H9 (cell line): ENCODE measurements around the gene SLC25A25. TPM values are rescaled to one million over a fixed set of nuclear protein-coding genes. Genes with fewer than 3 reads are reported as not detected.

Experiments used
- DNase-seq: peaks from one replicate; pipeline ENCODE4 v3.0.0-alpha.2; 2017
- H2AFZ ChIP-seq: one replicate; pipeline ENCODE4 v1.6.1; 2013; ENCODE audit warnings: mild to moderate bottlenecking, low read length, control low read depth, moderate library complexity
- H2AK5ac ChIP-seq: 2 replicates; pipeline ENCODE4 v1.6.1; 2013; ENCODE audit warnings: low read length, control low read depth, mixed read lengths; ENCODE audit not compliant: insufficient read length
- H2BK120ac ChIP-seq: one replicate; pipeline ENCODE4 v1.6.1; 2013; ENCODE audit warnings: low read depth, mild to moderate bottlenecking, low read length, control low read depth, inconsistent platforms; ENCODE audit not compliant: poor library complexity, severe bottlenecking
- H2BK12ac ChIP-seq: 2 replicates; pipeline ENCODE4 v1.6.1; 2013; ENCODE audit warnings: low read length, control low read depth, mixed read lengths, low read depth; ENCODE audit not compliant: insufficient read length
- H2BK15ac ChIP-seq: 2 replicates; pipeline ENCODE4 v1.6.1; 2013; ENCODE audit warnings: low read depth, low read length, control low read depth
- H2BK20ac ChIP-seq: one replicate; pipeline ENCODE4 v1.6.1; 2013; ENCODE audit warnings: low read depth, mild to moderate bottlenecking, low read length, control low read depth, inconsistent platforms; ENCODE audit not compliant: poor library complexity, severe bottlenecking
- H2BK5ac ChIP-seq: 2 replicates; pipeline ENCODE4 v1.6.1; 2013; ENCODE audit warnings: low read length, control low read depth, mixed read lengths; ENCODE audit not compliant: insufficient read length
- H3K14ac ChIP-seq: 2 replicates; pipeline ENCODE4 v1.6.1; 2013; ENCODE audit warnings: low read length, control low read depth; ENCODE audit not compliant: insufficient read depth
- H3K18ac ChIP-seq: 2 replicates; pipeline ENCODE4 v1.6.1; 2013; ENCODE audit warnings: low read depth, mild to moderate bottlenecking, mixed read lengths, low read length, control low read depth; ENCODE audit not compliant: insufficient read length
- H3K23ac ChIP-seq: 2 replicates; pipeline ENCODE4 v1.6.1; 2013; ENCODE audit warnings: low read length, control low read depth, mixed read lengths, low read depth; ENCODE audit not compliant: insufficient read length
- H3K23me2 ChIP-seq: 2 replicates; pipeline ENCODE4 v1.6.1; 2013; ENCODE audit warnings: low read depth, mild to moderate bottlenecking, mixed read lengths, low read length, control low read depth; ENCODE audit not compliant: insufficient read length, poor library complexity, severe bottlenecking
- H3K27ac ChIP-seq: 2 replicates; pipeline ENCODE4 v1.5.1; 2013; ENCODE audit warnings: low read length, control low read depth, mixed read lengths, low read depth; ENCODE audit not compliant: insufficient read length
- H3K27me3 ChIP-seq: 2 replicates; pipeline ENCODE4 v1.6.1; 2013; ENCODE audit warnings: low read length, control low read depth, inconsistent platforms; ENCODE audit not compliant: insufficient read depth
- H3K4ac ChIP-seq: 2 replicates; pipeline ENCODE4 v1.6.1; 2013; ENCODE audit warnings: low read depth, mild to moderate bottlenecking, control low read depth, inconsistent platforms, low read length, moderate library complexity
- H3K4me1 ChIP-seq: 2 replicates; pipeline ENCODE4 v1.6.1; 2013; ENCODE audit warnings: low read length, control low read depth, inconsistent platforms; ENCODE audit not compliant: insufficient read depth
- H3K4me2 ChIP-seq: 2 replicates; pipeline ENCODE4 v1.6.1; 2013; ENCODE audit warnings: low read length, control low read depth, mixed read lengths; ENCODE audit not compliant: insufficient read length, insufficient read depth
- H3K56ac ChIP-seq: 2 replicates; pipeline ENCODE4 v1.6.1; 2013; ENCODE audit warnings: low read depth, mild to moderate bottlenecking, mixed read lengths, low read length, control low read depth; ENCODE audit not compliant: insufficient read length
- H3K79me1 ChIP-seq: 2 replicates; pipeline ENCODE4 v1.6.1; 2013; ENCODE audit warnings: low read depth, mild to moderate bottlenecking, moderate library complexity, low read length, control low read depth, inconsistent platforms; ENCODE audit not compliant: insufficient read depth, poor library complexity, severe bottlenecking
- H3K79me2 ChIP-seq: 2 replicates; pipeline ENCODE4 v1.6.1; 2013; ENCODE audit warnings: low read length, control low read depth, inconsistent platforms; ENCODE audit not compliant: insufficient read depth
- H3K9ac ChIP-seq: 2 replicates; pipeline ENCODE4 v1.6.1; 2013; ENCODE audit warnings: low read length, control low read depth, mixed read lengths; ENCODE audit not compliant: insufficient read length; ENCODE audit errors: extremely low read depth
- H3K9me3 ChIP-seq: one replicate; pipeline ENCODE4 v1.6.1; 2013; ENCODE audit warnings: low read depth, low read length, inconsistent platforms; ENCODE audit not compliant: control insufficient read depth
- H3T11ph ChIP-seq: one replicate; pipeline ENCODE4 v1.6.1; 2013; ENCODE audit warnings: mild to moderate bottlenecking, low read length, control low read depth, inconsistent platforms
- H4K20me1 ChIP-seq: one replicate; pipeline ENCODE4 v1.6.1; 2013; ENCODE audit not compliant: control insufficient read depth, insufficient read length, insufficient read depth
- H4K5ac ChIP-seq: 2 replicates; pipeline ENCODE4 v1.6.1; 2013; ENCODE audit warnings: low read depth, mild to moderate bottlenecking, mixed read lengths, low read length, control low read depth; ENCODE audit not compliant: insufficient read length
- H4K8ac ChIP-seq: replicated peaks from 2 replicates; pipeline ENCODE4 v1.6.1; 2013; ENCODE audit warnings: low read length, control low read depth, mixed read lengths, low read depth; ENCODE audit not compliant: insufficient read length
- H4K91ac ChIP-seq: 2 replicates; pipeline ENCODE4 v1.6.1; 2013; ENCODE audit warnings: low read depth, mild to moderate bottlenecking, moderate library complexity, mixed read lengths, low read length, control low read depth; ENCODE audit not compliant: insufficient read length
- H3K27ac Mint-ChIP-seq, 3 experiments: 2 replicates in 2 of 3; 3 replicates in 1 of 3; pipeline ENCODE4 v1.8.0; 2020 to 2021; ENCODE audit warnings: mixed read lengths in 3 of 3, mild to moderate bottlenecking in 1 of 3, moderate library complexity in 1 of 3
- H3K27me3 Mint-ChIP-seq: 2 replicates; pipeline ENCODE4 v1.8.0; 2021; ENCODE audit warnings: low read depth, mild to moderate bottlenecking, moderate library complexity, mixed read lengths
- H3K36me3 Mint-ChIP-seq, 3 experiments: 2 replicates in 2 of 3; 3 replicates in 1 of 3; pipeline ENCODE4 v1.8.0; 2020 to 2021; ENCODE audit warnings: low read depth in 3 of 3, mixed read lengths in 3 of 3; ENCODE audit not compliant: insufficient read depth in 1 of 3
- H3K4me1 Mint-ChIP-seq, 2 experiments: 2 replicates each; pipeline ENCODE4 v1.8.0; 2020; ENCODE audit warnings: mixed read lengths in 2 of 2
- H3K4me3 Mint-ChIP-seq, 2 experiments: 2 replicates in 1 of 2; 3 replicates in 1 of 2; pipeline ENCODE4 v1.8.0; 2020 to 2021; ENCODE audit warnings: mild to moderate bottlenecking in 2 of 2, mixed read lengths in 2 of 2, moderate library complexity in 1 of 2
- H3K9me3 Mint-ChIP-seq, 2 experiments: 2 replicates in 1 of 2; 3 replicates in 1 of 2; pipeline ENCODE4 v1.8.0; 2020; ENCODE audit warnings: mild to moderate bottlenecking in 2 of 2, mixed read lengths in 2 of 2, moderate library complexity in 1 of 2
- WGBS: extraction: QIAGEN DNeasy Blood & Tissue Kit; methylation state at CpG from one replicate; pipeline ENCODE4 v1.1.7; 2013; ENCODE audit warnings: missing lambda C conversion rate, low lambda C conversion rate, mixed read lengths; ENCODE audit not compliant: insufficient read length; ENCODE audit errors: extremely low coverage; 5-methylcytosine and 5-hydroxymethylcytosine counted together
- total RNA-seq: library from RNA; stranded (reverse); gene quantifications from 2 replicates; pipeline ENCODE4 v1.2.1, GENCODE V29; 2021
- TF ChIP-seq, protein P1 (sequence below): fragments of 200-600 bp; sonication (generic); conservative IDR thresholded peaks from 3 replicates; pipeline ENCODE4 v1.8.0; 2021; ENCODE audit warnings: antibody characterized with exemption, mild to moderate bottlenecking

Gene SLC25A25
- total RNA-seq, 1 experiment from 2014 or later = 16.9 TPM

DNA sequence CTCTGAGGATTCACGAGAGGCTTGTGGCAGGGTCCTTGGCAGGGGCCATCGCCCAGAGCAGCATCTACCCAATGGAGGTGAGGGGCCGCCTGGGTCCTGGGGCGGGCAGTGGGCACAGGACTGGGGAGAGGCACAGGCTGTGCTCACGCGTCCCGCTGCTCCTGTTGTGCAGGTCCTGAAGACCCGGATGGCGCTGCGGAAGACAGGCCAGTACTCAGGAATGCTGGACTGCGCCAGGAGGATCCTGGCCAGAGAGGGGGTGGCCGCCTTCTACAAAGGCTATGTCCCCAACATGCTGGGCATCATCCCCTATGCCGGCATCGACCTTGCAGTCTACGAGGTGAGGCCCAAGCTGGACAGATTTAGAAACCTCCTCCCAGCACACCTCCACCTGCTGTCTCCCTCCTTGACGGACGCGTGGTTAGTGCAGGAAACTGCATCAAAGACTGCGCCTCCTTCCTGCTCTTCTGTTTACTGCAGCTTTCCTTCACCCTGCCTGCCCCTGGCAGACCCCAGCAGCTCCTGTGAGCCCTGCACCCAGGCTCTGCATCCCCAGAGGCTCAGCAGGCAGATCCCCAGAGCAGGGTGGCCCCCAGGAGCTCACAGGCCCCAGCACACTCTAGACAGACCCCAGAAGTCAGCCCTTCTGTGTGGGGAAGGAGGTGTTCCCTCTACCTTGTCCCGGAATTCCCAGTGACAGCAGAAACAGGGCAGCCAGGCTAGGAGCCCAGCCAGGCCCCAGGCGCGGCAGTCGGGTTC, 38.3 kb downstream of the SLC25A25 start:
- Histone ChIP-seq H2BK5ac (no peak overlapping the region), H3K56ac (no peak overlapping the region), H3K4ac (no peak overlapping the region), H2BK12ac (no peak overlapping the region), H3K9ac (no peak overlapping the region), H2AFZ (no peak overlapping the region), H4K91ac (no peak overlapping the region), H3K27me3 (no peaks in the 10 kb centered on the region), H3K9me3 (no peaks in the 10 kb centered on the region), H4K20me1 (no peaks in the 10 kb centered on the region), H2BK120ac (no peak overlapping the region), H4K5ac (no peak overlapping the region), H3K14ac (no peak overlapping the region), H3K79me2 (no peaks in the 10 kb centered on the region), H2BK15ac (no peak overlapping the region), H2BK20ac (no peak overlapping the region), H3T11ph (no peak overlapping the region), H3K4me1 (no peaks in the 10 kb centered on the region; the same call in 1 of the 2 replicates), H2AK5ac (no peak overlapping the region), H3K23me2 (no peaks in the 10 kb centered on the region), H3K4me2 (no peak overlapping the region), H3K23ac (no peak overlapping the region), H3K18ac (no peak overlapping the region), H4K8ac (no peak overlapping the region), H3K79me1 (no peaks in the 10 kb centered on the region), H3K27ac (no peak overlapping the region)
- Mint-ChIP-seq H3K36me3 (peaks cover 22 to 71% (median 56%) of the 10 kb centered on the region in 3 experiments; a peak in 6 of 7 replicates), H3K4me3 (no peak overlapping the region), H3K27ac (no peak overlapping the region; a peak in 1 of 7 replicates), H3K4me1 (peaks cover 7 to 22% of the 10 kb centered on the region in 2 experiments), H3K27me3 (no peaks in the 10 kb centered on the region), H3K9me3 (no peaks in the 10 kb centered on the region)
- WGBS = no CpG with 5 or more reads among the region's 23 CpGs
- TF ChIP-seq, protein P1, sequence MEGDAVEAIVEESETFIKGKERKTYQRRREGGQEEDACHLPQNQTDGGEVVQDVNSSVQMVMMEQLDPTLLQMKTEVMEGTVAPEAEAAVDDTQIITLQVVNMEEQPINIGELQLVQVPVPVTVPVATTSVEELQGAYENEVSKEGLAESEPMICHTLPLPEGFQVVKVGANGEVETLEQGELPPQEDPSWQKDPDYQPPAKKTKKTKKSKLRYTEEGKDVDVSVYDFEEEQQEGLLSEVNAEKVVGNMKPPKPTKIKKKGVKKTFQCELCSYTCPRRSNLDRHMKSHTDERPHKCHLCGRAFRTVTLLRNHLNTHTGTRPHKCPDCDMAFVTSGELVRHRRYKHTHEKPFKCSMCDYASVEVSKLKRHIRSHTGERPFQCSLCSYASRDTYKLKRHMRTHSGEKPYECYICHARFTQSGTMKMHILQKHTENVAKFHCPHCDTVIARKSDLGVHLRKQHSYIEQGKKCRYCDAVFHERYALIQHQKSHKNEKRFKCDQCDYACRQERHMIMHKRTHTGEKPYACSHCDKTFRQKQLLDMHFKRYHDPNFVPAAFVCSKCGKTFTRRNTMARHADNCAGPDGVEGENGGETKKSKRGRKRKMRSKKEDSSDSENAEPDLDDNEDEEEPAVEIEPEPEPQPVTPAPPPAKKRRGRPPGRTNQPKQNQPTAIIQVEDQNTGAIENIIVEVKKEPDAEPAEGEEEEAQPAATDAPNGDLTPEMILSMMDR = 0 out of 3 replicates have a peak, but pooled peaks have one; percentile 20
- peak; percentile 41 for DNase-seq
